NCI-H2081 (cell line): ENCODE data around the gene PGBD4.
"Not testable (repeated sequence)": the region's sequence is repeated elsewhere in the genome, so short reads cannot be mapped to it uniquely, and the experiment has no call there.

ENCODE experiments used
- DNase-seq, 2 experiments: peaks; one replicate each; lab custom pipeline; 2025; lab: John Stamatoyannopoulos, UW

PGBD4 gene

DNA sequence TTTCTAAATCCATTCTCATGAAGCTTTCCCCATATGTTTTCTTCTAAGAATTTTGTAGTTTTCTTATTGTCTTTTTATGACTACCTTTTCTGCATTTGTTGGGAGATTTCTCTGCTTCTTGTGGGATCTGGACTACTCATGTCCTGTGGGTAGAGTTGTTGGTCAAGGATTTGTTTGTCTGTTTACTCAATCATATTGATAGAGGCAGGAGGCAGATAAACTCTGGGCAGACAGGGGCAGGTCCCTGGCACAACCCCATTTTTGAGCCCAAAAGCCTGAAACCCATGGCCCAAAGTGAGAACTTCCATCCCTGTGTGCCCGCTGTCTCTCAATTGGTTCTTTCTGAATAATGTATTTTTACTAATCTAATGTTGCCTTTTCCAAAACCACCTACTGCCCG lies 12.3 kb downstream of the PGBD4 start:
- no peak for DNase-seq

DNA sequence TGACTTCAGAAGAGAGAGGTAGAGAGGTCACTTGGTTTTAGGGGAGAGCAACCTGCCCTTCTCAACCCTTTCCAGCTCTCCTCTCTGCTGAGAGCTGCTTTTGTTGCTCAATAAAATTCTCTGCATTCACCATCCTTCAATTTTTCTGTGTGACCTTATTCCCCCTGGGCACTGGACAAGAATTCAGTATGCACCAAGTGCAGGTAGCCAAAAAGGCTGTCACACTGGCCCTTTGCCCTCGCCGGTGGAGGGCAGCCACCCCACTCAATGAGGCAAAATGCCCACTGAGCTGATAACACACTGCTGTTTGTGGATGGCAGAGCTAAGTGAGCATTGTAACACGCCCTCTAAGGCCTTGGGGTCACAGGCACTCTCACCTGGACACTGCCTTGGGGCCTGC lies 12.9 kb downstream of the PGBD4 start:
- DNase-seq: no peak

DNA sequence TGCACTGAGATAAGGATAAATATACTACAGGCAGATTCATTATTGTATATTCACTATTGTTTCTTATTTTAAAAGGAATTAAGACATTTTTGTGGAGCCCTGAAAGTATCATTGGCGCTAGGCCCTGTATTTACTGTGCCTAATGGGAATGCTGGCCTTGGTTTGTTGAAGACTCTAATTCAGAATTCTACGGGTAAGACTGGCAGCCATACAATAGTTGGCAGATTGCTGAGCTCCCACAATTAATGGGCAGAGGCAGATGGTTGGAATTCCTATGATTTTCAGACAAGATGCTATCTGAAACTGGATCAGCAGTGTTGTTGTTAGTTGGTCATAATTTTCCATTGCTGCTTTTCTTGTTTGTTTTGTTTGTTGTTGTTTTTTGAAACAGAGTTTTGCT lies 14.7 kb downstream of the PGBD4 start:
- DNase-seq: no peak

DNA sequence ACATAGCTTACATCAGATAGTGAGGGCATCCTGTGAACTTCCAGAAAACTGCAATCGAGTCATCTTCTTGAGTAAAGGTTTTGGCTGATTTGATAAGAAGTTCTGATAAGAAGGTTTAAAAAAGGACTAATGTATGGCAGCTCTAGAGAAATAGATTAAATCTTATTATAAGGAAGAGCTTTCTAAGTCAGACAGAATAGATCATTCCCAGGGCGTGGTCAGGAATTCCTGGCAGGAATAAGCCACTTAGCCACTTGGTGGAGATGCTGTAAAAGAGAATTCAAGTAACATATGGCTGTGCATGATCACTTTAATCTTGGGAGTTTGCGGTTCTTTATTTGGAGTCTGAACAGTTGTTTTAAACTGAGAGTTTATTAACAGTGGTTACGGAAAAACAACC lies 17.4 kb downstream of the PGBD4 start:
- DNase-seq: peak in 1 of 2 experiments; percentile 3

DNA sequence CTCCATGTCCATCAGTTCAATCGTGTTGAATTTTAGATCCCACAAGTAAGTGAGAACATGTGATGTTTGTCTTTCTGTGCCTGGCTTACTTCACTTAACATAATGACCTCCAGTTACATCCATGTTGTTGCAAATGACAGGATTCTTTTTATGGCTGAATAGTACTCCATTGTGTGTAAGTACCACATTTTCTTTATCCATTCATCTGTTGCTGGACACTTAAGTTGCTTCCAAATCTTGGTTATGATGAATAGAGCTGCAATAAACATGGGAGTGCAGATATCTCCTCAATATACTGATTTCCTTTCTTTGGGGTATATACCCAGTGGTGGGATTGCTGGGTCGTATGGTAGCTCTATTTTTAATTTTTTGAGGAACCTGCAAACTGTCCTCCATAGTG lies 18.5 kb downstream of the PGBD4 start:
- not testable (repeated sequence) for DNase-seq

DNA sequence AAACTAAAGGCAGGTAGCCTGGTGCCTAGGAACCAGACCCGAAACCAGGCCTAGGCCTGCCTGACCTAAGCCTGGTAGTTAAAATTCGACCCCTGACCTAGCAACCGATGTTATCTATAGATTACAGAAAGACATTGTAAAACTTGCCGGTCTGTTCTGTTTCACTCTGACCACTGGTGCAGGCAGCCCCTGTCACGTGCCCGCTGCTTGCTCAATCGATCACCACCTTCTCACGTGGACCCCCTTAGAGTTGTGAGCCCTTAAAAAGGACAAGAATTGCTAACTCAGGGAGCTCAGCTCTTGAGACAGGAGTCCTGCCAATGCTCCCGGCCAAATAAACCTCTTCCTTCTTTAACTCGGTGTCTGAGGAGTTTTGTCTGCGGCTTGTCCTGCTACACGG lies 19.9 kb downstream of the PGBD4 start:
- not testable (repeated sequence) for DNase-seq

DNA sequence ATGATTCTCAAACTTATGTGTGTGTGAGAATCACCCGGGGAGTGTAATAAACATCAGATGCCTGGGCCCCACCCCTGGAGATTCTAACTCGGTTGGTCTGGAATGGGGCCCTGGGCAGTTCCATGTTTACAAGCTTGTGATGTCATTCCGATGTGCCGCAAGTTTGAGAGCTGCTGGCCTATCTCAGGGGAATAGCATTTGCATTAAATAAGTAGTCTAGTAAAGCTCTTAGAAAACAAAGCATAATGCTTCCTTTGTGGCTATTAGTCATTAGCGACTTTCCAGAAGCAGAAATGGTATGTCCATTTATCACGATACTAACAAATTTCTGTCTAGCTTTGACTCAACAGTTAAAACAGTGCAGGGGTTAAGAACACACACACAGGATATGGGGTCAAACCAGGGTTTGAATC lies 20.9 kb downstream of the PGBD4 start:
- DNase-seq: no peak

DNA sequence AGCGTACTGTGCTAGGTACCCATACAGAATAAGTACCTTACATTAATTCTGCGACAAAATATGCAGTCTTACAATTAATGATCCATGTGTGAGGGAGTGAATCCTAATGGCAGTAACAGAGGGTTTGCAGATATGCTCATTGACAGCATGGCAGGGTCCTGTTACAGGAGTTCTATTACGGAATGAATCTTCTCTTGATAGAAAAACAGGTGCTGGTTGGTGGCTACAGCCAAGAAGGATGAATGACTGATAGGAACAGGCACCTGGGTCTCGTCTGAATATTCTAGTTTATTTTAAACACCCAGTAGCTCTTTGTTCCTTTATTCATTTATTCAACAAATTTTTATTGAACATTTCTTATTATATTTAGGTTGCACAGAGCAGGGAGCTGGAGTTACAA lies 22.8 kb downstream of the PGBD4 start:
- no peak for DNase-seq

DNA sequence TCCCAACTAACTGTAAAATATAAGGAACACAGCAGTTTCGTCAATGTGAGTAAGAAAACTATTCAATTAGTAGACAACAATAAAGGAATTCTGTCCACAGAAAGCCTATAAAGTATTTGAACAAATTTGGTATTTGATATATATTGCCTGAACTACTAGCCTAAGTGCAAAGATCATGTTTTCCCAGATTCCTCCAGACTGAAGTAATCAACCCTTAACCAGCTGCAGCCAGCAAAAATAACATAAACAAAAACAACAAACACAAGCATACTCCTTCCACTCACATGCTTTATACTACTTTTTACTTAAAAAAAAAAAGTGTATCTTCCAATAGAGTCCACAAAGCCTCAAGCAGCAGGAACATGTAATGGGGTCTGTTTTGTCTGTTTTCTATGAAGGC lies 24.1 kb downstream of the PGBD4 start:
- DNase-seq: no peak

DNA sequence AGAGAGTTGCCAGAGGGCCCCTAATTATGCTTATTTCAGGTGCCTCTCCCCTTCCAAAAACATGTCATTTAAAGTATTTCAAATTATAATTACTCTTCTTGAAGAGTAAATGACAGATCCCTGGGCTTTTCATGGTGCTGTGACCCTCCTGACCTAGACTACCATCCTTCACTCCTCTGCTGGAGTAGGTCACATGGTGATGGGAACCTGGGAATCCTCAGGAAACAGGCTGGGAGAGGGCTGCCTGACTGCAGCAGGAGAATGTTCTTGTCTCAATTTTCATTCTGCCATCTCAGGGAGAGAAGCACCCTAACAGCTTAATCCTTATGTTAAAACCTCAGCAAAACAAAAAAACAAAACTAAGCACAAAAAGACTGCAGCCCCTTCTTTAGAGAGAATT lies 24.6 kb downstream of the PGBD4 start:
- DNase-seq: no peak

DNA sequence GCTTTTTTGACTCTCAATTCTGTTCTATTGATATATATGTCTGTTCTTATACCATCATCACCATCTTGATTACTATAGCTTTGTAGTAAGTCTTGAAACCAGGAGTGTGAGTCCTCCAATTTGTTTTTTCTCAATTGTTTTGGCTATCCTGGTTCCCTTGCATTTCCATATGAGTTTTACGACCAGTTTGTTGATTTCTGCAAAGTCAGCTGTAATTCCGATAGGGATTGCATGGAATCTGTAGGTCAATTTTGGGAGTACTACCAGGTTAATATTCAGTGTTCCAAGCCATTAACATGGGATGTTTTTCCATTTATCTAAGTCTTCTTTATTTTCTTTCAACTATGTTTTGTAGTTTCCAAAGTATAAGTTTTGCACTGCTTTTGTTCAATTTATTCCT lies 27.0 kb downstream of the PGBD4 start:
- no peak for DNase-seq

DNA sequence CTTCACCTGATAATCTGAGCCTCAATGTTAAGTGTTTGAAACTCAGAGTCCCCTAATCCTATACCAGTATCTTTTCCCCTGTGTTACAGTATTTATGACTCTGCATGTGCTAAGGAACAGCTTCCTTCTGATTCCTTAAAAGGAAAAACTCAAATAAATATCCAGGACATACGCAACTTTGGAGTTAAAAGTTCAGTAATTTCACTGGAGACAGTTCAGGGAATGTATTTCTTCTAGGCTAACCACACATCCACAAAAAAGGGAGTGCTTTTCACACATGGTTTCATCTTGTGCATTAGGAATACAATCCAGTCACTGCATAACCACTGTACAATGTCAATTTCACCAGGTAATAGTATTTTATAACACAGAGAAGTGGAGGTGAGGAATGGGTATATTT lies 31.0 kb downstream of the PGBD4 start:
- no peak for DNase-seq

DNA sequence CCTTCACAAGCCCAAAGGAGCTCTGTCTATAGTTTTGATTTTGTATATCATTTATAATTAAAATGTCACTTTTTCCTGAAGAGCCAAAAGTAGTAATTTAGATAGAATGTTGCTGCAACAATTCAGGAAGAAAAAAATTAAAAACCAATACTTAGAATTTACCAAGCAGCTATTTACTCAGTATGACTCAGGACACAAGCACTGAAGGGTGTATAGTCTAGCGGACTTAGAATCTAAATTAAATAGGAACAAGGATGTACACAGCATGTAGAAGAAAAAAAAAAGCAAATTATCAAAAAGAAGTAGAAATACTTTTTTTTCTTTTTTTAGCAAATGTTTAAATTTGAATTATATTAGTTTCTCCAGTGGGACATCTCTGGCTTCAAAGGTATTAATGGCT lies 31.6 kb downstream of the PGBD4 start:
- no peak for DNase-seq

DNA sequence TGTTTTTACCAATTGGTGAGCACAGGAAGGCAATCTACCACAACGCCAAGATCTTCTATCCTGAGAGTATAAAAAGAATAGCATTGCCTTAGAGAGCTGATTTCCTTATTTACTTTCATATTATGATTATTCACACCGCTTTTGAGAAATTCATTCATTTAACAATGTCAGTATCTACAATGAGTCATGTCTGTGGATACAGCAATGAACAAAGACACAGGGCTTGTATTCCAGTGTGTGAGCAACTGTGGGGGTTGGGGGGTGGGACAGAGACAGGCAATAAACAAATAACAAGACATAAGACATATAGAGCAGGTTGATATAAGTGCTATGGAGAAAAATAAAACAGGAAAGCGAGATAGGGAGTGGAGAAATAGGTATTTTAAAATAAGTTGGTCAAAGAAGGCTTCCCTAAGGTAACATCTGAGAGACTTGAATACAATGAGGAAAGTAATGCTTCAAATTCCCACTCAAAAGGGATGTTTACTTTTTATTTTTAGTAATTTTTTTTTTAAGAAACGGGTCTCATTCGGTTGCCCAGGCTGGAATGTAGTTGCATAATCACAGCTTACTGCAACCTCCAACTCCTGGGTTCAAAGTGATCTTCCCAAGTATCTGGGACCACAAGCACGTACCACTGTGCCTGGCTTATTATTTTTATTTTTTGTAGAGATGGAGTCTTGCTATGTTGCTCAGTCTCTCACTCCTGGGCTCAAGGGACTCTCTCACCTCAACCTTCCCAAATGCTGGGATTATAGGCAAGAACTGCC lies 45.7 kb downstream of the PGBD4 start:
- peak in 1 of 2 experiments; percentile 4 for DNase-seq

DNA sequence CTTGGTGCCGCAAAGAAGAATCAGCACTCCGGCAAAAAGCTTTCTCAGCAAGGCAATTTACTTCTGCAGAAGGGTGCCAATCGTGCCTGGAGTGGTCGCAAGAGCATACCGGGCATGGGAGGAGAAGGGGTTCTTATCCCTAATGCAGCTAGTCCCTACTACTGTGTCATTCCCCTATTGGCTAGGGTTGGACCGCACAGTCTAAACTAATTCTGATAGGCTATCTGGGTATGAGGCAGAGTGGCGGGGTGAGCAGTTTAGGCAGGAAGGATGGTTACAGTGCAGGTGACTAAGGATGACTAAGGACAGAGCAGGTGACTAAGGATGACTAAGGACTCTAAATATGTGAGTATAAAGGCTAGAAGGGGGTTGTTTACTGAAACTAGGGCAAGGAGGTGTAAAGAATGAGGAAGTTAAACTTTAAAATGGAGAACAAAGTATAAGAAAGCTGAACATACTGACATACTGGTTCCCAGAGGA lies 52.9 kb downstream of the PGBD4 start:
- DNase-seq: no peak

DNA sequence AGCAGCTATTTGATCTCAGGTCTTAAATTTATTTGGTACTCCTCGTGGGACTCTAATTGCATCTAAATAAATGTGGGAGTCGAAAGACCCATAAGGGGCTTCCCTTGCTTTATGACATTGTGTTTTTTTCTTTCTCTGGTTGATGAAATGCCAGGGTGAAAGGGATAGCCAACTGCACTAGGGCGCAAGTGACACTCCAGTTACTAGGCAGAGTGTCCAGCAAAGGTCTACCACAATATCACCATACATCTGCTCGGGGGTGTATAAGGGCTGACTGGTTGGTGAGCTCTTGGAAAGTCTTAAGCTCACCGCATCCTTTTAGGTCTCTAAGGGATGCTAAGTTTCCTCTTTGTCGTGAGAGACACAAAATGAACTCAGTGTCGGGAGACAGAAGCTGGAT lies 54.0 kb downstream of the PGBD4 start:
- no peak for DNase-seq
